ENCODE data around the gene COX6A2. TPM values are rescaled to one million over a fixed set of nuclear protein-coding genes. Genes with fewer than 3 reads are reported as not detected.

COX6A2 gene
- total RNA-seq, 1 donor from 2014 or later, result not detected

DNA sequence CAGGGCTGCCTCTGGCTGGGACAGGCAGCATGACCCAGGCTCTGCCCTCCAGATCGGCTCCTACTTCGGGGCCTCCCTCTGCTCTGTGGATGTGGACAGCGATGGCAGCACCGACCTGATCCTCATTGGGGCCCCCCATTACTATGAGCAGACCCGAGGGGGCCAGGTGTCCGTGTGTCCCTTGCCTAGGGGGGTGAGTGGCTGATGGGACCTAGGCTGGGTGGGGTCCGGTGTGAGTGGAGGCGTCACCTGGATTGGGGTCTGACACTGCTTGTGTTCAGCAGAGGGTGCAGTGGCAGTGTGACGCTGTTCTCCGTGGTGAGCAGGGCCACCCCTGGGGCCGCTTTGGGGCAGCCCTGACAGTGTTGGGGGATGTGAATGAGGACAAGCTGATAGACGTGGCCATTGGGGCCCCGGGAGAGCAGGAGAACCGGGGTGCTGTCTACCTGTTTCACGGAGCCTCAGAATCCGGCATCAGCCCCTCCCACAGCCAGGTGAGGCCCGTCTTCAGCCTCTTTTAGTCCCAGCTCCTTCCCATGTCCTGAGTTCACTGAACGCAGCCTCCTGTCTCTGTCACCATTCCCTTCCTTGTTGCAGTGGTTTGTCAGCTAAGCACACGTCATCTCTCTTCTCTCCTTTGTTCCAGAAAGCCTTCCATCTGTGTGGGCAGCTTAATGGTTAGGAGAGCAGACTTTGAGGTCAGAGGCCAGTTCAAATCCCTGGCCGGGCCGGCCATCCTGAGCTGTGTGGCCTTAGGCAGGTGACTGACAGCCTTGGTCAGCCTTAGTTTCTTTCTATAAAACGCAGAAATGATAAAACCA is 16.9 kb downstream of the COX6A2 start:
- Histone ChIP-seq H3K4me3 (no peak overlapping the region), H3K9me3 (no peaks in the 10 kb centered on the region), H3K27me3 (no peaks in the 10 kb centered on the region), H3K27ac (no peak overlapping the region), H3K36me3 (no peaks in the 10 kb centered on the region), H3K4me1 (no peaks in the 10 kb centered on the region)
- DNase-seq (ENCODE audit: low spot score in 2 of 2), result no peak
- intact Hi-C loops (cut with DNase I), result no loop called here
- TF ChIP-seq, protein P1, sequence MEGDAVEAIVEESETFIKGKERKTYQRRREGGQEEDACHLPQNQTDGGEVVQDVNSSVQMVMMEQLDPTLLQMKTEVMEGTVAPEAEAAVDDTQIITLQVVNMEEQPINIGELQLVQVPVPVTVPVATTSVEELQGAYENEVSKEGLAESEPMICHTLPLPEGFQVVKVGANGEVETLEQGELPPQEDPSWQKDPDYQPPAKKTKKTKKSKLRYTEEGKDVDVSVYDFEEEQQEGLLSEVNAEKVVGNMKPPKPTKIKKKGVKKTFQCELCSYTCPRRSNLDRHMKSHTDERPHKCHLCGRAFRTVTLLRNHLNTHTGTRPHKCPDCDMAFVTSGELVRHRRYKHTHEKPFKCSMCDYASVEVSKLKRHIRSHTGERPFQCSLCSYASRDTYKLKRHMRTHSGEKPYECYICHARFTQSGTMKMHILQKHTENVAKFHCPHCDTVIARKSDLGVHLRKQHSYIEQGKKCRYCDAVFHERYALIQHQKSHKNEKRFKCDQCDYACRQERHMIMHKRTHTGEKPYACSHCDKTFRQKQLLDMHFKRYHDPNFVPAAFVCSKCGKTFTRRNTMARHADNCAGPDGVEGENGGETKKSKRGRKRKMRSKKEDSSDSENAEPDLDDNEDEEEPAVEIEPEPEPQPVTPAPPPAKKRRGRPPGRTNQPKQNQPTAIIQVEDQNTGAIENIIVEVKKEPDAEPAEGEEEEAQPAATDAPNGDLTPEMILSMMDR (IDR thresholded peaks at IDR 0.05), result no peak

DNA sequence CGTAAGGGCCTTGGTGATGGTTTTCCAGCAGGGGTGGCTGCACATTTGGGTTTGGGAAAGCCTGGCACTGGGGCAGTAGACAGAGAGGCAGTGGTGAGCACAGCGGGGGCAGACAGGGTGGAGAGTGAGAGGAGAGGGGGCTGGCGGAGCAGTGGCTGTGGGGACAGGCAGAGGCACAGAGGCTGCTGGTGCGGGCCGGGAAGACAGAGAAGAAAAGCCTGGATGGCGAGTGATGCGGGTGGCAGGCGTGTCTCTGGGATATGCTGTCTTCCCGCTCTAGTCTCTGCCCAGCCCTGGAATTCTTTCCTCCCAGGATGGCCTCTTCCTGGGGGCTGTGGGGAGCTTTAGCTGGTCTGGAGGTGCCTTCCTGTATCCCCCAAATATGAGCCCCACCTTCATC is 18.1 kb downstream of the COX6A2 start:
- H3K27me3 ChIP-seq, result no peaks in the 10 kb centered on the region
- no peak overlapping the region for H3K27ac ChIP-seq
- no peaks in the 10 kb centered on the region for H3K36me3 ChIP-seq
- intact Hi-C loops (cut with DNase I), result no loop called here
- H3K4me1 ChIP-seq, result no peaks in the 10 kb centered on the region
- no peak for DNase-seq (ENCODE audit: low spot score in 2 of 2)
- TF ChIP-seq, protein P1 (IDR thresholded peaks at IDR 0.05), result no peak
- H3K9me3 ChIP-seq, result no peaks in the 10 kb centered on the region
- H3K4me3 ChIP-seq, result no peak overlapping the region

DNA sequence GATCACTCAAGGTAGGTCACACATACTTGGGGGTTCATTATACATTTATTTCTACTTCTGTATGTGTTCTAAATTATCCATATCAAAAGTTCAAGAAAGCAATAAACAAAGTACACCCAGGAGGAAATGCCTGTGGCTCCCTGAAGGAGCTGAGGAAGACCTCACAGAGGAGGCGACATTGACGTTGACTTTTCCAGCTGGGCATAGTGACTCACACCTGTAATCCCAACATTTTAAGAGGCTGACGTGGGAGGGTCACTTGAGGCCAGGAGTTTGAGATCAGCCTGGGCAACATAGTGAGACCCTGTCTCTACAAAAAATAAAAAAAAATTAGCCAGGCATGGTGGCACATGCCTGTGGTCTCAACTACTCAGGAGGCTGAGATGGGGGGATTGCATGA is 18.7 kb downstream of the COX6A2 start:
- H3K27ac ChIP-seq, result no peak overlapping the region
- no peaks in the 10 kb centered on the region for H3K27me3 ChIP-seq
- H3K4me3 ChIP-seq, result no peak overlapping the region
- no peaks in the 10 kb centered on the region for H3K36me3 ChIP-seq
- intact Hi-C loops (cut with DNase I), result no loop called here
- H3K9me3 ChIP-seq, result no peaks in the 10 kb centered on the region
- TF ChIP-seq, protein P1 (IDR thresholded peaks at IDR 0.05), result no peak
- no peak for DNase-seq (ENCODE audit: low spot score in 2 of 2)
- H3K4me1 ChIP-seq, result no peaks in the 10 kb centered on the region

DNA sequence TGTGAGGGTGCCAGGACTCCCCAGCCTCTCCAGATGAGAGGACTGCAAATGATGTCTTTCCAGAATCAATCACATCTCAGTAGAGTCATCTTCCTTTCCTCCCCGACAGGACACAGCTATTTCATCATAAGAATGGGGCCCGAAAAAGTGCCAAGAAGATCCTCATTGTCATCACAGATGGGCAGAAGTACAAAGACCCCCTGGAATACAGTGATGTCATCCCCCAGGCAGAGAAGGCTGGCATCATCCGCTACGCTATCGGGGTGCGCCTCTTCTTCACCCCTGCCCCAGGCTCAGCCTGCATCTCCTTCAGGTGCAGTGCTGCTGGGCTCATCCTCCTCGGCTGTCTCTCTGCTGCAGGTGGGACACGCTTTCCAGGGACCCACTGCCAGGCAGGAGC is 20.8 kb downstream of the COX6A2 start:
- H3K36me3 ChIP-seq, result no peaks in the 10 kb centered on the region
- H3K4me3 ChIP-seq, result no peak overlapping the region
- TF ChIP-seq, protein P1 (IDR thresholded peaks at IDR 0.05), result no peak
- DNase-seq (ENCODE audit: low spot score in 2 of 2), result no peak
- no peak overlapping the region for H3K27ac ChIP-seq
- H3K9me3 ChIP-seq, result no peaks in the 10 kb centered on the region
- no peaks in the 10 kb centered on the region for H3K4me1 ChIP-seq
- no peaks in the 10 kb centered on the region for H3K27me3 ChIP-seq
- intact Hi-C loops (cut with DNase I), result no loop called here

DNA sequence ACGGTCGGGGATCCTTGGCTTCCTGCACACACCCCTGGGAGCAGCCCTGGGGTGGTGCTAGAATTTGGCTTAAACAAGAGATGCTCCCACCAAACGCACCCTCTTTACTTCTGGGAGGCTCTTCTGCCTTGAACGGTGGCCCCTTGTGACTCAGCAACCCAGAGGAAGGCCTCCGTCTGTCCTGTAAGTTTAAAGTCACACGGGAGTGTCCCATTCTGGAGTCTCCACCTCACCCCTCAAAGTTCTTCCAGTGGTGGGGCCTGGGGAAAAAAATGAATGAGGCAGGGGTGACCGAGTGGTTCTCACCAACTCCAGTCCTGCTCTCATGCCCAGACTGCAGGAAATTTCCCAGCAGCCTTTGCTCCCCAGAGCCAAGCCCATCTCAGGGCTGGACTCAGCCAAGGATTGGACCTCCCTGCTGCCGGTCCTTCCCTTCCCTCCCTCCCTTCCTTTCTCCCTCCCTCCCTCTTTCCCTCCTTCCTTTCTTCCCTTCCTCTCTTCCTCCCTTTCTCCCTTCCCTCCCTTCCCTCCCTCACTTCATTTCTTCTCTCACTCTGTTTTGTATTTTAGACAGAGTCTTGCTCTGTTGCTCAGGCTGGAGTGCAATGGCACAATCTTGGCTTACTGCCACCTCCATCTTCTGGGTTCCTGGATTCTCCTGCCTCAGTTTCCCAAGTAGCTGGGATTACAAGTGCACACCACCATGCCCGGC is 23.7 kb downstream of the COX6A2 start:
- no peaks in the 10 kb centered on the region for H3K36me3 ChIP-seq
- no peaks in the 10 kb centered on the region for H3K9me3 ChIP-seq
- no peaks in the 10 kb centered on the region for H3K27me3 ChIP-seq
- no peak for DNase-seq (ENCODE audit: low spot score in 2 of 2)
- H3K4me3 ChIP-seq, result no peak overlapping the region
- no peaks in the 10 kb centered on the region for H3K4me1 ChIP-seq
- intact Hi-C loops (cut with DNase I), result no loop called here
- TF ChIP-seq, protein P1 (IDR thresholded peaks at IDR 0.05), result no peak
- H3K27ac ChIP-seq, result no peak overlapping the region
